Stimulated activated CD4-positive, alpha-beta T cell treated with anti-CD3 and anti-CD28 coated beads, Interleukin-4, amount 100 ng/mL, for 1 hour (primary cell): Measurements from ENCODE around the gene SPEG.
A peak's percentile ranks its signal among the peaks of the same experiment; 100 is the strongest.

Source experiments
- DNase-seq: peaks from one replicate; pipeline ENCODE4 v3.0.0-alpha.2; 2020

The SPEG gene

DNA sequence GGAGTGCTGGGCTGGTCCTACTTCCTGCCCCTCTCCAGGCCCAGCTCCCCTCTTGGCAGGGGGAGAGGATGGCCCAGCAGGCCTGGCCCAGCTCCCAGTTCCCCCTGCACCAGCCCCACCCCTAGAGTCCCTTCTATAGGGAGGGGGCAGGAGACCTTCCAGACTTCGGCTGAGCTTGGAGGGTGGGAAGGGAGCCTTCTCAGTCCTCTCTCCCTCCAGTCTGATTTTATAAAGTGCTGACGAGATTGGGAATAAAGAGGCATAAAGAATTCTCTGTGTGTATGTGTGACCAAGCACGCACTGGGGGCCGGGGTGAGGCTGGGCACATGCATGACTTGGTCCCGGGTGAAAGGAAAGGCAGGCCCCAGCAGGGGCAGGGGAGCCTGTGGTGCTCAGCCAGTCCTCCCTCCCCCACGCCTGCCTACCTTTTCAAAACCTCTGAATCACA lies 103.9 kb downstream of the SPEG start:
- DNase-seq, result no peak

DNA sequence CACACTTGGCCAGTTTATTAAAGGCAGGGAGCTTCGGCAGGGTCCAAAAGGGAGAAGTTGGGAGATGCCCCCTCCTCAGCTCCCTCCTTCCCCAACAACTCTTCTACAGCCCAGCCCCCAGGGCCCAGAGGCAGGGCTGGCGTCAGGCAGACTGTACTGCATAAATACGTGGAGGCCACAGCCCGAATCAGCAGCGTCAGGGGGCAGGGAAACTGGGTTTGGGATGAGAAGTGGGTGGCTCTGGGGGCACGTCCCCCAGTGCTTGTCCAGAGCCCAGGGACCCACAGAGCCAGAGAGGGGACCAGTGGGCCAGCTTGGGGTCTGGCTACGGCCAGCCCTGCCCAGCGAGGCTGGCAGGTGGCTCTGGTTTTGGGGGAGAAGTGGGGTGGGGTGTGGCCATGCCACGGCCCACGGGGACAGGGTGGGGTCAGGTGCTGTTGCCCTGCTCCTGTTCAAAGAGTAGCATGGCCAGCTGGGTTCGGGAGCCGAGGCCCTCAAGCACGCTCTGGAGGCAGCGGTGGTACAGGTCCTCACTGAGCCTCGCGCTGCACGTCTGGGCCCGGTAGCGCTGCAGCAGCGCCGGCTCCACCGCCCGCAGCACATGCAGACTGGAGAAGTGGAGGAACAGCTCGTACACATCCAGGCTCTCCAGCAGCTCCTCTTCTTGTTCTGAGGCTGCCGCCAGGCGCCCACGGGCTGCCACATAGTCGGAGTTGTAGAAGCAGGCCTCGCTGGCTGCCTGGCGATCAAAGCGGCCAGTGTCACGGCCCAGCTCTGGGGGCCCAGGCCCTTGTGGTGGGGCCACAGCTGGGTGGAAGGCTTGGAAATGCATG lies 104.5 kb downstream of the SPEG start:
- DNase-seq, result no peak

DNA sequence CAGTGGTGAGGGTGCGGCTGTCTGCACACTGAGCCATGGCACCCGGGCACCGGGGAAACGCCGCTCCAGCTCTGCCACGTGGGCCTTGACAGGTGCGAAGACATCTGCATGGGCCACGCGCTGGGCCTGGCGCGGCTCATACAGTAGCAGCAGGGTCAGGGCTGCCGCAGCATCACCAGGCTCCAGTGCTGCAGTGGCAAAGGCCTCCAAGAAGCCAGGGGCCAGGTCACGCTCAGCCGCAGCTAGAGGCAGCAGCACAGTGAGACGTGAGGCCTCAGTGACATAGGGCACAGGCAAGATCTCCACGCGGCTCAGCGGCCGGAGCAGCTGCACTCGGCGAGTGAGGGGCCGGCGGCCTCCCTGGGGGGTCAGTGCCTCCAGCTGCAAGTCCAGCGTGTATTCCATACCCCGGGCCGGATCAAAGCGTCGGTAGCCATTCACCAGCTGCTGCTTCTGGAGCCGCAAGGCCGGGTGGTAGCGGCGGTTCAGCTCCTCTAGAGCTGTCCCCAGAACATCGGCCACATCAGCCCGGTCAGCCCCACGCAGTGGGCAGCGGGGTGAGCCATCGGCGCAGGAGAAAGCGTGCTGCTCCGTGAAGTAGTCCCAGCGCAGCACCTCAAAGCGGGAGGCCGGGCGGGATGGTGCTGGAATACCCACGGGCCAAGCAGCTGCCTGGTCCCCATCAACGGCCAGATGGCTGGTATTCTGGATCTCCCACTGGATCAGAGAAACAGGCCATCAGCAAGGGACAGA lies 105.5 kb downstream of the SPEG start:
- no peak for DNase-seq

- no peak for DNase-seq
These were observed 106.3 kb downstream of the SPEG start for GRCh38 chr2:219540784-219541504.

GRCh38 chr2:219541611-219542180 lies 107.1 kb downstream of the SPEG start:
- peak; percentile 89 for DNase-seq

GRCh38 chr2:219542931-219543595 lies 108.4 kb downstream of the SPEG start:
- DNase-seq, result no peak

- DNase-seq, result peak; percentile 92
These were observed 109.1 kb downstream of the SPEG start, which contains the start of the genes CHPF and TMEM198 for GRCh38 chr2:219543596-219544358. CHPF (minus strand) TSS chr2:219543809; CDS start chr2:219543538, 271 bp downstream. TMEM198 (plus strand) TSS chr2:219544028; CDS start chr2:219544728, 700 bp downstream.

GRCh38 chr2:219544567-219544966 lies 109.9 kb downstream of the SPEG start:
- DNase-seq, result no peak

- DNase-seq, result no peak
These were observed 110.8 kb downstream of the SPEG start for GRCh38 chr2:219545295-219545942.

DNA sequence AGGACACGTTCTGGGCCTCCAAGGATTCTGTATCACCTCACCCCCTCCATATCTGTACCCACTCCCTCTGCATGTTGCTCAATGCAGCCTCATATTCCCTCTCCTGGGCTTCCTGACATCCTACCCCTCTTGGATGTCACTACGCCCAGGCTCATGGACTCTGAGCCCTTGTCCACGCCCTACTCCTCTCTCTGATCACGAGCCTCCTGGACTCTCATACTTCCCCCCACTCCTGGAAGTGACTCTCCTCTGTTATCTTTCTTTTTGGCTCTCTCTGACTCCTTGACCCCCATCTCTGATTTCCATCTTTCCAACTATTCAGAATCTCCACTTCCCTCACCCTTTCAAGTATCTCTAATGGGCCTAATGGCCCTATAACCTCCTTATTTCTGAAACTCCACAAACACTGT lies 111.3 kb downstream of the SPEG start:
- no peak for DNase-seq

- DNase-seq, result no peak
These were observed 113.0 kb downstream of the SPEG start for GRCh38 chr2:219547621-219548020.
